Left lung (tissue), 10 donors: ENCODE results near the gene LTC4S. TPM values are rescaled to one million over a fixed set of nuclear protein-coding genes. Genes with fewer than 3 reads are reported as not detected.
A peak's percentile ranks its signal among the peaks of the same experiment; 100 is the strongest.

ENCODE experiments used
- ATAC-seq: fragments of 200-7000 bp; cut with Tn5 transposase; one replicate; pipeline ENCODE4 v1.9.1; 2020; ENCODE audit warnings: moderate library complexity
- DNase-seq, 4 donors: peaks; one replicate each; pipeline ENCODE4 v3.0.0-alpha.2; 2013 to 2020
- H3K27ac ChIP-seq, 2 donors: fragments of 200-600 bp; sonication (generic) in 1 of 2; one replicate each; pipeline versions ENCODE4 v1.5.0 to v1.8.0; 2020 to 2021
- H3K27me3 ChIP-seq, 2 donors: fragments of 200-600 bp; sonication (generic) in 1 of 2; one replicate each; pipeline versions ENCODE4 v1.5.0 to v1.8.0; 2020 to 2021
- H3K36me3 ChIP-seq, 2 donors: fragments of 200-600 bp; sonication (generic) in 1 of 2; one replicate each; pipeline versions ENCODE4 v1.5.0 to v1.8.0; 2020 to 2021
- H3K4me1 ChIP-seq, 2 donors: fragments of 200-600 bp; one replicate each; pipeline ENCODE4 v1.8.0; 2021
- H3K4me3 ChIP-seq, 2 donors: fragments of 200-600 bp; sonication (generic) in 1 of 2; one replicate each; pipeline versions ENCODE4 v1.5.0 to v1.8.0; 2020 to 2021; ENCODE audit warnings: mild to moderate bottlenecking in 1 of 2
- H3K9me3 ChIP-seq, 2 donors: fragments of 200-600 bp; sonication (generic) in 1 of 2; one replicate each; pipeline versions ENCODE4 v1.5.0 to v1.8.0; 2020 to 2021
- intact Hi-C, 2 donors: fragments of 100-400 bp; cut with DNase I; formaldehyde crosslinking; loops; one replicate each; pipeline versions ENCODE4 v1.11.2 to v1.14.2; 2022
- polyA plus RNA-seq, 6 donors: library from polyadenylated mRNA; unstranded; fragments of 120-200 nt; gene quantifications; one replicate each; pipeline ENCODE4 v1.2.1, GENCODE V29; 2013; ENCODE audit not compliant: insufficient read length in 6 of 6
- total RNA-seq, 2 donors: library from RNA; stranded (reverse); fragmentation: NEBNext Ultra II Directional; extraction: Animal tissue kit (Norgen Biotek cat#: 25700); gene quantifications; one replicate each; pipeline ENCODE4 v1.2.1, GENCODE V29; 2021
- TF ChIP-seq, protein P1 (sequence below), 2 donors: fragments of 200-600 bp; sonication (generic) in 1 of 2; IDR thresholded peaks; one replicate each; pipeline versions ENCODE4 v1.5.0 to v1.8.0; 2021; ENCODE audit warnings: antibody characterized with exemption in 2 of 2
- donor health status: DM: no; HTN: yes; CAD: no.
- donor health status: DM: no; HTN: no; CAD: no.

The LTC4S gene
- total and polyA plus RNA-seq, 8 donors: 3.0 to 19.6 (median 5.0) TPM

DNA sequence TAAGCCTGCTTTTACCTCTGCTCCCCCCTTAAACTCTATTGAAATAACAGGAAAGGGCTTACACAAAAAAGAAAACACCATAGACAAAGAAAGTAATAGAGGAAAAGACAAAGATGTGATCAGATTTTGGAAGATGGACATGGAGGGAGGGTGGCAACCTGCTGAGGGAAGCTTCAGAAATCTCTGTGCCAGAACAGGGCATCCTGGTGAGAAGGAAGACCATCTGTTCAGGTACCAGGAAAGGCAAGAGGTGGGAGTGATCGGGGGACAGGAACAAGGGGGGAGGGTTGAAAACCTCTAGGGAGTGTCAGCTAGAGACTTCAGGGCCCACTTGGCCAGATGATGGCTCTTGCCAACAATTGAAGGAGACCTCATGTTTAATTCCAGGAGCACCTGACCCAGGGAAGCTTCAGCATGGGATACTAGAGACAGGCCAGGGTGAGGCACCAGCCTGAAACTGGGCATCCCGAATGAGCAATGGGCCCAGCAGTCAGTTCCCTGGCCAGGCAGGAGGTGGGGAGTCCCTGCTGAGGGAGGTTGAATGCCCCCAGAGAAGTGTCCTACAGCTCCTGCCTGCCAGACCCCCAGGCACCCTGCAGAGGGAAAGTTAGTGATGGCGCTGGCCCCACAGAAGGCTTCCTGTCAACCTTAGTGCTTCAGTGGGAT, 35.1 kb downstream of the LTC4S start:
- ATAC-seq (no peak), DNase-seq (peak in 1 of 4 donors; percentile 38)
- H3K4me3 ChIP-seq: no peak overlapping the region
- intact Hi-C loops: no loop called here
- H3K36me3 ChIP-seq: peaks cover 15 to 100% of the 10 kb centered on the region in 2 donors
- no peaks in the 10 kb centered on the region for H3K9me3 ChIP-seq
- H3K27ac ChIP-seq: peak overlapping the region in 1 of 2 donors; percentile 45
- H3K4me1 ChIP-seq: peaks cover 3 to 43% of the 10 kb centered on the region in 2 donors
- no peaks in the 10 kb centered on the region for H3K27me3 ChIP-seq
- TF ChIP-seq, protein P1, sequence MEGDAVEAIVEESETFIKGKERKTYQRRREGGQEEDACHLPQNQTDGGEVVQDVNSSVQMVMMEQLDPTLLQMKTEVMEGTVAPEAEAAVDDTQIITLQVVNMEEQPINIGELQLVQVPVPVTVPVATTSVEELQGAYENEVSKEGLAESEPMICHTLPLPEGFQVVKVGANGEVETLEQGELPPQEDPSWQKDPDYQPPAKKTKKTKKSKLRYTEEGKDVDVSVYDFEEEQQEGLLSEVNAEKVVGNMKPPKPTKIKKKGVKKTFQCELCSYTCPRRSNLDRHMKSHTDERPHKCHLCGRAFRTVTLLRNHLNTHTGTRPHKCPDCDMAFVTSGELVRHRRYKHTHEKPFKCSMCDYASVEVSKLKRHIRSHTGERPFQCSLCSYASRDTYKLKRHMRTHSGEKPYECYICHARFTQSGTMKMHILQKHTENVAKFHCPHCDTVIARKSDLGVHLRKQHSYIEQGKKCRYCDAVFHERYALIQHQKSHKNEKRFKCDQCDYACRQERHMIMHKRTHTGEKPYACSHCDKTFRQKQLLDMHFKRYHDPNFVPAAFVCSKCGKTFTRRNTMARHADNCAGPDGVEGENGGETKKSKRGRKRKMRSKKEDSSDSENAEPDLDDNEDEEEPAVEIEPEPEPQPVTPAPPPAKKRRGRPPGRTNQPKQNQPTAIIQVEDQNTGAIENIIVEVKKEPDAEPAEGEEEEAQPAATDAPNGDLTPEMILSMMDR (IDR thresholded peaks at IDR 0.05): no peak

DNA sequence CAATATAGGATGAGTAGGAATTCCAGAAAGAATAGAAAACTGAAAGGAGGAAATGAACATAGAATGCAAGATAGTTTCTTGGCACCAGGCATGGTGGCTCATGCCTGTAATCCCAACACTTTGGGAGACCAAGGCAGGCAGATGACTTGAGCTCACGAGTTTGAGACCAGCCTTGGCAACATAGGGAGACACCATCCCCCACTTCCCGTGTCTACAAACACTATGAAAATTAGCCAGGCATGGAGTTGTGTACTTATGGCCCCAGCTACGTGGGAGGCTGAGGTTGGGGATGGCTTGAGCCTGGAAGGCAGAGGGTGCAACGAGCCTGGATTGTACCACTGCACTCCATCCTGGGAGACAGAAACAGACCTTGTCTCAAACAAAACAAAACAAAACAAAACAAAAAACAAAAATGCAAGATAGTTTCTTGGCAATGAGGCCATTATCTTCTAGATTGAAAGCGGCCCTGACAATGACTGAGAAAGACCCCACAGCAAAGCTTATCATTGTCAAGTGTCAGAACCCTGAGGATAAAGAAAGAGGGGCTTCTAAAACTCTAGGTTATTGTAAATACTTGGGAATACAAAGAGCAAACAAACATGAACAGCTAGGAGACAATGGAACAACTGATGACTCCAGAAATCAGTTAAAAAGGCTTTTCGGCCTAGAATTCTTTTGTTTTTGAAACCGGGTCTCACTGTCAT, 36.1 kb downstream of the LTC4S start:
- H3K4me3 ChIP-seq: no peak overlapping the region
- no peaks in the 10 kb centered on the region for H3K27me3 ChIP-seq
- no peaks in the 10 kb centered on the region for H3K9me3 ChIP-seq
- H3K4me1 ChIP-seq: peaks cover 0 to 33% of the 10 kb centered on the region in 2 donors
- peaks cover 12 to 97% of the 10 kb centered on the region in 2 donors for H3K36me3 ChIP-seq
- H3K27ac ChIP-seq: peak overlapping the region in 1 of 2 donors; percentile 45
- ATAC-seq: no peak
- intact Hi-C loops: no loop called here
- TF ChIP-seq, protein P1 (IDR thresholded peaks at IDR 0.05): no peak
- peak in 1 of 4 donors; percentile 5 for DNase-seq

DNA sequence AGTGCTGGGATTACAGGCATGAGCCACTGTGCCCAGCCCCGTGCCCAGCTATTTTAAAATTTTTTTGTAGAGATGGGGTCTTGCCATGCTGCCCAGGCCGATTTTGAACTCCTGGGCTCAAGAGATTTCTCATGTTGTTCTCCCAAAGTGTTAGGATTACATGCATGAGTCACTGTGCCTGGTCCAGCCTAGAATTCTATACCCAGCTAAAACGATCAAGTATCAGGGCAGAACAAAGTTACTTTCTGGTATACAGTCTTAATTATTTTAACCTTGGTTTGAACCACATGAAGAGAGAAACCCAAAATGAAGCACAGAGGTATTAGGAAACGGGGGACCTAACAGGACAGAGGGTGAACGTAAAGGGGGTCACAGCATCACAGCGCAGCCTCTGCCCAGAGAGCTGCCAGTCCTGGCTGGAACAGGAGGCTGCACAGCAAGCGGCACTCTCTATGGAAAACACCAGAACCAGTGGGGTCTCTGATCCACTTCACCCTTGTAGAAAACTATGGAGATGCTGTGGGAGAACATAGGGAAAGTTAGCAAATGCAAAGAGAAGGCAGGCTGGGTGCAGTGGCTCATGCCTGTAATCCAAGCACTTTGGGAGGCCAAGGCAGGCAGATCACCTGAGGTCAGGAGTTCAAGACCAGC, 37.2 kb downstream of the LTC4S start:
- H3K27me3 ChIP-seq: no peaks in the 10 kb centered on the region
- DNase-seq (peak in 1 of 4 donors; percentile 36), ATAC-seq (no peak)
- H3K36me3 ChIP-seq: peaks cover 12 to 97% of the 10 kb centered on the region in 2 donors
- TF ChIP-seq, protein P1 (IDR thresholded peaks at IDR 0.05): no peak
- no peaks in the 10 kb centered on the region for H3K9me3 ChIP-seq
- H3K4me1 ChIP-seq: peaks cover 0 to 23% of the 10 kb centered on the region in 2 donors
- H3K4me3 ChIP-seq: no peak overlapping the region
- intact Hi-C loops: no loop called here
- H3K27ac ChIP-seq: no peak overlapping the region

DNA sequence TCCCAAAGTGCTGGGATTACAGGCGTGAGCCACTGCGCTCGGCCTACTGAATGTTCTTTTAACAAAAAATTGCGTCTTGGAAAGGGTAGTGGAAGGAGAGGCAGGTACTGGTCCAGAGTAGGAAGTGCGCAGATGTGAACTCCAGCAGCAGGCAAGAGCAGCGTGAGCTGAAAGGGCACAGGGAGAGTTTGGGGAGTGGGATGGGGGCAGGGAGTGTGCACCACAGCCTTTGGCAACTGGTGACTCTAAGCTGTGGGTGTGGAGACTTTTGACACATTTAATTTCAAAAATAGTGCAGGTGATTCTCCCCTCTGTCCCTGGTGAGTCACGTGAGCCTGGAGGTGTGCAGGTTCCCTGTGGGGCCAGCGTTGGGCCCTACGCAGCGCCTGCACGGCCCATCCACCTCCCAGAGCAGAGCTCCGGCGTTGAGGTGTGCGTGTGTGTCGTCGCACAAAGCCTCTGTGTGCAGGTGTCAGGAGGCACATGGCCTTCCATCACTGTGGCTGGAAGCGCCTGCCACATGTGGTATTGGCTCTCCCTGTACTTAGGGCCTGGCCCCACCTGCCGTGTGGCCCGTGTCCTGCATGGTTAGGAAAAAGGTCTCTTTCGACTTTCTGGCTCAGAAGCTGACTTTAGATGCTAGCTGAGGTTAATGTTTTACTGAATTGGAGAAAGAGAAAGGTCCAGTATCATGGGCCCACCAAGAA, 38.4 kb downstream of the LTC4S start:
- intact Hi-C loops: no loop called here
- TF ChIP-seq, protein P1 (IDR thresholded peaks at IDR 0.05): no peak
- no peak overlapping the region for H3K4me3 ChIP-seq
- peak in 1 of 4 donors; percentile 58 for DNase-seq
- ATAC-seq: no peak
- no peak overlapping the region for H3K27ac ChIP-seq
- H3K9me3 ChIP-seq: no peaks in the 10 kb centered on the region
- peaks cover 12 to 97% of the 10 kb centered on the region in 2 donors for H3K36me3 ChIP-seq
- H3K27me3 ChIP-seq: no peaks in the 10 kb centered on the region
- H3K4me1 ChIP-seq: peaks cover 0 to 21% of the 10 kb centered on the region in 2 donors
